Thyroid gland (tissue), 4 donors: Measurements from ENCODE around the gene ADCYAP1.

Experiments used
- CTCF ChIP-seq, 6 experiments: fragments of 200-600 bp in 3 of 6; fragments of 450-650 bp in 3 of 6; sonication (generic) in 3 of 6; IDR thresholded peaks; one replicate each; pipeline ENCODE4 v1.5.1; 2016 to 2019; ENCODE audit warnings: antibody characterized with exemption in 6 of 6, mild to moderate bottlenecking in 2 of 6, inconsistent platforms in 1 of 6, moderate library complexity in 1 of 6
- POLR2A ChIP-seq, 2 donors: fragments of 450-650 bp; IDR thresholded peaks; one replicate each; pipeline ENCODE4 v1.6.1; 2017; ENCODE audit warnings: antibody characterized with exemption in 2 of 2, mild to moderate bottlenecking in 2 of 2, moderate library complexity in 1 of 2

GRCh38 chr18:924987-925386 lies 20.3 kb downstream of the ADCYAP1 start:
- no peak for TF ChIP-seq CTCF (IDR thresholded peaks at IDR 0.05)
- no peak for TF ChIP-seq POLR2A (IDR thresholded peaks at IDR 0.05)
